Activated CD4-positive, CD25-positive, alpha-beta regulatory T cell treated with anti-CD3 and anti-CD28 coated beads, Interleukin-2, amount 50 U/mL, for 24 hours (primary cell): ENCODE data around the gene HOXA1.

Experiments
- ATAC-seq, 2 donors: fragments of 150-1000 bp; cut with Tn5 transposase; one replicate each; pipeline ENCODE4 v1.10.0; 2021; ENCODE audit warnings: mild to moderate bottlenecking in 1 of 2, moderate library complexity in 1 of 2

The HOXA1 gene

GRCh38 chr7:27131390-27131819 lies 35.6 kb upstream of the HOXA1 start:
- ATAC-seq = no peak

DNA sequence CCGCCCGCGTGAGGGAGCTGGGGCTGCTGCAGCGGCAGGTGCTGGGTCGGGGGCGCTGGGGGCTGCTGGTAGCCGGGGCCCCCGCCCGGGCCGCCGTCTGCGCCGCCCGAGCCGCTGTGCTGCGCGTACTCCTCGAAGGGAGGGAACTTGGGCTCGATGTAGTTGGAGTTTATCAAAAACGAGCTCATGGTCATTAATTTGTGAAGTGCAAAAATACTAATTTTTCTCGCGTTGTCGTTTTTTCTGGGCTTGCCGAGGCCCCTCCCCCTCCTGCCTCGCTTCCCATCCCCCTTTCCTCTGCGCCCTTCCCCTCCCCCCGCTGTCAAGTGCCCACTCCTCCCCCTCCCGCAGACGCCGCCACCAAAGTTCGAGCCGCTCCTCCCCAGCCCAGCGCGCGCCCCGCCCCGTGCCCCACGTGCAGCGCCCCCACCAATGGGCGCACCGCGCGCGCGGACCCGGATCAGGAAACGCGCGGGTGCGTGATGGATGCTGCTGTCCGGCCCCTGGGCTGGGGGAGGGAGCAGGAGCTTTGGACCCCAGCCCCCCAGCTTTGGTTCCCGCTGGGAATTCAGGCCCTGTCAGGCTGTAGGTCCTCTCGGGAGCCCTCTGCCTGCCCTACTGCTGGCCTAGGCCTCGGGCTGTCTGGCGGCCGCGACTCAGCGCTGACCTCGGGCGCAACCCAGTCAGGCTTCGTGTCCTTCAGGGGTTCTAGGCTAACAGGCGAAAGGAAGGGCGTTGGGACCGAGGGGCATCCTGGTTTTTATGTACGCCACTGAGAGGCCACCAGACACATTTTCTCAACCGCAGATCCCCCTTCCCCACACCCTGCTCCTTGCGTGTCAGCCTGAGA lies 35.0 kb upstream of the HOXA1 start, which contains the start of gene HOXA4:
Gene HOXA4, minus strand, starts transcription at position 218 of the 850 bp plus-strand sequence. Its CDS starts 24 bp downstream, at position 194.
- peak; percentile 90 for ATAC-seq

DNA sequence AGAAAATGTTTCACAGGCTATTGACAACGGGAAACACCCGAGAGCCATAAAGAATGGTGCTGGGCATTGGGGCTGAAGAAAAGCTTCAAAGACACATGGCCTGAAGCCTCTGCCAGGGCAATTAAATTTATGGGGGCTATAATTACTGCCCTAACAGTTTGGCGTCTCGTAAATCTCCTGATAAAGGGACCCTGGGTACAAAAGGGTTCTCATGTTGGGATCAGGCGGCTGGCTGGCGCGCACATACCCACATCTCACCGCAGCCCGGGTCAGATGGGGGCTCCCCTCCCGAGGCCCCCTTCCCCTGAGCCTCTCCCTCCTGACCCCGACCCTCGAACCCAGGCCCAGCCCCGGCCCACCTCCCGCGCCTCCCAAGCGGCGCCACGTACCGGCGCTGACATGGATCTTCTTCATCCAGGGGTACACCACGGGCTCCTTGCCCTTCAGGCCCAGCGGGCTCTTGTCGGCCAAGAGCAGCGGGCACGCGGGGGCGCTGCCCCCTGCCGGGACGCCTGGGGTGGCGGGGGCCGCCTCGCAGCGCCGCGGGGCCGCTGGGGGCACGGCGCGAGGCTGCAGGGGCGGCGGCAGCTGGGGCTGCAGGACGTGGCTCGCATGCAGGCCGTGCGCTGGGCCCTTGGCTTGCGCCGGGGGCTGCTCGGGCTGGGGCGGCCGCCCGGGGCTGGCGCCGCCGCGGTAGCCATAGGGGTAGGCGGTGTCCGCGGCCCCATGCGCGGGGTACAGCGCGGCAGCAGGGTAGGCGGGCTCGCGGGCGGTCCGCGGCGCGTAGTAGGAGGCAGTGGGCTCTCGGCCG lies 34.1 kb upstream of the HOXA1 start:
- ATAC-seq = peak in 1 of 2 donors; percentile 18

GRCh38 chr7:27128776-27129728 lies 33.3 kb upstream of the HOXA1 start:
- no peak for ATAC-seq

DNA sequence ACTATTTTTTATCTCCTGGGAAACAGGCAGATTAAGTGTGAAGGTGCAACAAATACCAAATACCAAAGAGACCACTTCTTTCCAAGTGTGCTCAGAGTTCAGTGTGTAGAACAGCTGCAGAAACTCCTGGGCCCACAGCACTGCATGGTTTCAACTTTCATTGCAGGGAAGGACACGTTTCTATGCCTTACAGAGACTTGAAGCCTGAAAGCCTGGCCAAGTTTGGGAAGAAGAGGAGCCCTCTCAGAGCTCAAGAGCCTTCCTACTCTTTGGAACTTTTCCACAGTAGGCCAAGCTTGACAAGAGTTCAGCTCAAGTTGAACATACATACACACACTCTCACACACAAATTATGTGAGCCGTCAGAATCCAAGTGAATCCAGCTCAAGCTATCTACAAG lies 32.2 kb upstream of the HOXA1 start:
- no peak for ATAC-seq

GRCh38 chr7:27126596-27127327 lies 31.0 kb upstream of the HOXA1 start:
- ATAC-seq = no peak

DNA sequence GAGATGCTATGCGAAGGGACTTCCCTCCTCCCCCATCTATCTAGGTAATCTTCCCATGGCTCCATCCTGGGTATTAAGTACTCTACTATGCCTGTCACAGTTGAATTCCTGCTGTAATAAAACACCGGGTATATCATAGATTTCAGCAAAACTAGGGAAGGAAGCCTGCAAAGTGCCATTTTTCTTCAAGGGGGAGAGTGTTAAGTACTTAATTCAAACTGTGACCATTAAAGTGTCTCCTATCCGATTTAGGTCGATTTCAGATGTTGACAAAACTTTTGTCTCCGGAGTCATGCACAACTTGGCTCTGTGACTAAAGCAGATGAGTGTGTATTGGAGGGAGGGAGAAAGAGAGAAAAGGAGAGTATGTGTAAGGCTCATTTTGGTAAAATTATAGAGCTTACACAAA lies 30.2 kb upstream of the HOXA1 start:
- no peak for ATAC-seq

DNA sequence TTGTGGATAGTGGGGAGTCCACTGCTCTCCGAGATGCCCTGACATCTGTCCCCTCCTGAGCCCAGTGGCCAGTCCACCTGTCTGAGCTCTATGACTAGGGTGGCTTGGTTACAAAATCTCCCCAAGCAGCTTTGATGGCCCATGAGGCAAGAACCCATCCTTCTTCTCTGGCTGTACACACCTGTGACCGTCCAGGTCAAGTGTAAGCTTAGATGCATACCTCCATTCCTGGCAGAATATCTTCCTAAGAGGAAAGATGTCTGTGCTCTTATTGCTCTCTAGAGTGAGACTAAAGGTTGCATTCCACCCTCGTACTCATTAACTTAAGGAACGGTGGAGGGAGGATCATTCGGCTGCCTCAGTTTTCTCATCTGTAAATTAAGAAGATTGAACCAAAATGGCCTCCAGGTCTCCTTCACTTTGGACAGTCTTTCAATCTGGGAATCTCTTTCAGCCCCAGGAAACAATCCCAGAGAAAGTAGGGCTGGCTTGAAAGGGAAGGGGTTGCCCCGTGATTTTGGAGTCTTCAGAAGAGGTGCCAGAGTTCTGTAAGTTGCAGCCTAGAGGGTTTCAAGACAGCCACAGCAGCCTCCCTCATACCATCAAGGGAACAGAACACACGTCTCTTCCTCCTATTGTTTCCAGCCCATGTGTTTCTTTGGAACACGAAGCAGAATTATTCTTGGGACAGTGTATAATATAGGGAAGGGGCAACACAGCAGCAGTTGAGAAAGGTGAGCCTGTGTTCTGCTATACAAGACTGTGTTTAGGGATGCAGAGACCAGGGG lies 29.3 kb upstream of the HOXA1 start:
- ATAC-seq = no peak

- no peak for ATAC-seq
Measured at GRCh38 chr7:27124096-27124901, 28.5 kb upstream of the HOXA1 start.

- no peak for ATAC-seq
Measured at GRCh38 chr7:27123477-27124053, 27.8 kb upstream of the HOXA1 start.

DNA sequence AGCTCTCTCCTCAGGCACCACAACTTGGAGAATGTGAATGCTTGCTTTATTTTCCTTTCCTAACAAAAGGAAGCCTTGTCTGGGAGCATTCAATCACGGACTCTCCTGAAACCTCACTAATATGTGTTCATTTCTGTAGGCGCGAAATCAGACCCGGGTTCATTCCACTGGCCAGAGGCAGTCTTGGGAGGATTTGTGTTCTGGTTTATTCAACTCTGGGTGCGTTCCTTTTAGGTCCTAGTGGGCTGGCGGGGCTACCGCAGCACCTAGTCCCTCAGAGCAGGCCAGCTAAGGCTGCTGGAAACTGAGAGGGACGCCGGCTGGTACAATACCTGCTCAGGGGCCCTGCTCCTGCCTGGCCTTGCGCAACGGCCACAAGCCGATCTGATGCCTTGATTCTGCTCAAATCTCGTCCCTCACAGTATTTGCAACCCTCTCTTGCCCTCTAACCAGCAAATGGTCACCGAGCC lies 27.2 kb upstream of the HOXA1 start:
- ATAC-seq = no peak

- ATAC-seq = no peak
Measured at GRCh38 chr7:27122077-27122910, 26.5 kb upstream of the HOXA1 start.

DNA sequence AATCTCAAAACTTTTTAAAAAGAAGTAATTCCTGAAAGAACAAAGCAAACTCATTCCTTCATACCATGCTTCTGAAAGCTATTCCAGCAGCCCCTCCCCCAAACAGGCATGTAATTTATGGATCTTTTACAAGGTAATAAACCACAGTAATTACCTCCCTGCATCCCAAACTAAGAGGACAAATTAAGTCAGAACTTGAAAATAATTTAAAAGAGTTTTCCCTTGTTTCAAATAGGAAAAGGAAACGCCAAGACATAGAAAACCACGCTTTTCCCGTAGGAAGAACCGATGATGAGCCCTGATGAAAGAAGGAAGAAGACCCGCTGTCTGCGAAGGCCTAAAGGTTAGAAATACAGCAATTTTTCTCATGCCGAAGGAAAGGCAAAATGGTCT lies 25.9 kb upstream of the HOXA1 start:
- ATAC-seq = no peak

GRCh38 chr7:27119412-27119911 lies 23.7 kb upstream of the HOXA1 start:
- ATAC-seq = no peak

GRCh38 chr7:27118580-27118979 lies 22.8 kb upstream of the HOXA1 start:
- ATAC-seq = no peak

DNA sequence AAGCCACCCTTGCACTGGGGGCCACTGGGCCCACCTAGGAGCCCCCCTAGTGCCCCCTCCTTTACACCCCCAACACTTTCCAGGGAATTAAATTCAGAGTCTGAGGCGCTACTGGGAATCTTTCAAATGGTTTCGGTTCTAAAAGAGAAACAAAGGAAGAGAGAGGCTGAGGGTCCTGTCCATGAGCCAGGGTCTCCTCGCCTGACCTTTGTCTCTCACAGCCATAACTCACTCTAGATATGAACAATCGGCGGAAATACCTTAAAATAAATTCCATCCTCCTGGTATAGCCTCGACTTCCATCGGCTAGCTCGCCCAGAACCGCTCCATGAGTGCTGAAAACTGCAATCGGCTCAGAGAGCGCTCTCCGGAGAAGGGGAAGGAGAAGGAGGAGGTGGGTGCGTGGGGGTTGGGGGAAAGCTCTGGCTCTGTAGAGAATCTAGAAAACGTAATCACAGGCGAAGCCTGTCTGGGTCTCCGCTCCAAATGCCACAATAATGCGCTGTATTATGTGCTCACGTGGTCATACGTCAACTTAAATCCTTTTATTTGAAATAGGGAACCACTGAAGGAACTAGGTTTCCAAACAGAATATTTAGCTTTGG lies 22.2 kb upstream of the HOXA1 start:
- ATAC-seq = no peak

DNA sequence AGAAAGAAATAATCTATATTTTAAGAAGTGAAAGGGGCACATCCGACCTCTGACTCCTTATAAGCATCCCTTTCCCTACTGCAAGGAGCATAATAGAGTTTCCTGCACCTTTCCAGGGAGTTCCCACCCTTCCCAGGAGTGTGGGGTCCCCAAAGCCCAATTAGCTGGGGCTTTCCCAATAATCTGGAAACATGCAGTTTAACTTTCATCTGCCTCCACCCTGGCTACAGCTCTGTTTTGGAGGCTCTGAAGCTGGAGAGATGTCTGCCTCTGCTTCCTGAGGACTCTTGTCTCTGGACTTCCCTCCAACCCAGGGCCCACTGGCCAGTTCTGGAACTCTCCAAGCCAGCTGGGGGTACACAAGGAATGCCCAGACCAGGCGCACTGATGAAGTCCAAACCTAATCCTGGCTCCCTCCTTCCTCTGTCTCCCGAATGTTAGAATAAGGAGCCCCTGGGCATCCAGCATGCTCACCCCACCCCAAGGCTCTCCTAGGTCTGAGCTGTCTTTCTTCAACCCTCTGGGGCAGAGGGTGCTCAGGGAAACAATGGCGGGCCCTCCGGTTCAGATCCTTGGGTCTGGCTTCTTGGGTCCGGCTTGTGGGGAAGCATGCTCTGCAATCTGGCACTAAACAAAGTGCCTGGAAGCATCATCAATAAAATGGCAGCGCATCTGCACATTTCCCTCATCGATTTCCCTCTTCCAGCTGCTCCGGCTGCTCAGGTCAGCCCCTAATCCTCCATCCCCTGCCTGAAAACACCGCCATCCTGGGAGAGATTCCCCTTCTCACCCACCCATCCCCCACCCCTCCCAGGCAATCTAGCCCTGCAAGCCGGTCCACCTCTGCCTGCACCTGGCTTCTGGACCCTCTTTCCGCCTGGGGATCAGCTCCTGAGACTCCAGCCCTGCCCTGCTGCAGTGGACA lies 21.4 kb upstream of the HOXA1 start:
- no peak for ATAC-seq
